PFSK-1 (cell line): ENCODE measurements around the gene TMEM215.

Source experiments
- TAF1 ChIP-seq: IDR thresholded peaks from 2 replicates; pipeline ENCODE4 v1.6.1; 2012; ENCODE audit warnings: low read length, control low read depth, borderline replicate concordance; ENCODE audit not compliant: insufficient read depth
- TF ChIP-seq, protein P1 (sequence below), 2 experiments: IDR thresholded peaks; 2 replicates each; pipeline versions ENCODE4 v1.6.1 to v1.8.0; 2011 to 2012; ENCODE audit warnings: low read depth in 2 of 2, low read length in 2 of 2, control low read depth in 1 of 2, inconsistent platforms in 1 of 2, mild to moderate bottlenecking in 1 of 2, moderate library complexity in 1 of 2; ENCODE audit not compliant: insufficient read depth in 1 of 2

- TF ChIP-seq, protein P1, sequence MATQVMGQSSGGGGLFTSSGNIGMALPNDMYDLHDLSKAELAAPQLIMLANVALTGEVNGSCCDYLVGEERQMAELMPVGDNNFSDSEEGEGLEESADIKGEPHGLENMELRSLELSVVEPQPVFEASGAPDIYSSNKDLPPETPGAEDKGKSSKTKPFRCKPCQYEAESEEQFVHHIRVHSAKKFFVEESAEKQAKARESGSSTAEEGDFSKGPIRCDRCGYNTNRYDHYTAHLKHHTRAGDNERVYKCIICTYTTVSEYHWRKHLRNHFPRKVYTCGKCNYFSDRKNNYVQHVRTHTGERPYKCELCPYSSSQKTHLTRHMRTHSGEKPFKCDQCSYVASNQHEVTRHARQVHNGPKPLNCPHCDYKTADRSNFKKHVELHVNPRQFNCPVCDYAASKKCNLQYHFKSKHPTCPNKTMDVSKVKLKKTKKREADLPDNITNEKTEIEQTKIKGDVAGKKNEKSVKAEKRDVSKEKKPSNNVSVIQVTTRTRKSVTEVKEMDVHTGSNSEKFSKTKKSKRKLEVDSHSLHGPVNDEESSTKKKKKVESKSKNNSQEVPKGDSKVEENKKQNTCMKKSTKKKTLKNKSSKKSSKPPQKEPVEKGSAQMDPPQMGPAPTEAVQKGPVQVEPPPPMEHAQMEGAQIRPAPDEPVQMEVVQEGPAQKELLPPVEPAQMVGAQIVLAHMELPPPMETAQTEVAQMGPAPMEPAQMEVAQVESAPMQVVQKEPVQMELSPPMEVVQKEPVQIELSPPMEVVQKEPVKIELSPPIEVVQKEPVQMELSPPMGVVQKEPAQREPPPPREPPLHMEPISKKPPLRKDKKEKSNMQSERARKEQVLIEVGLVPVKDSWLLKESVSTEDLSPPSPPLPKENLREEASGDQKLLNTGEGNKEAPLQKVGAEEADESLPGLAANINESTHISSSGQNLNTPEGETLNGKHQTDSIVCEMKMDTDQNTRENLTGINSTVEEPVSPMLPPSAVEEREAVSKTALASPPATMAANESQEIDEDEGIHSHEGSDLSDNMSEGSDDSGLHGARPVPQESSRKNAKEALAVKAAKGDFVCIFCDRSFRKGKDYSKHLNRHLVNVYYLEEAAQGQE (IDR thresholded peaks at IDR 0.05; ENCODE audit: insufficient read depth in 1 of 2, low read depth in 2 of 2, low read length in 2 of 2): no peak
- no peak for TF ChIP-seq TAF1
These were observed 19.2 kb upstream of the TMEM215 start for GRCh38 chr9:32764139-32764538.
